ENCODE results near the gene SLFNL1.

Gene SLFNL1

DNA sequence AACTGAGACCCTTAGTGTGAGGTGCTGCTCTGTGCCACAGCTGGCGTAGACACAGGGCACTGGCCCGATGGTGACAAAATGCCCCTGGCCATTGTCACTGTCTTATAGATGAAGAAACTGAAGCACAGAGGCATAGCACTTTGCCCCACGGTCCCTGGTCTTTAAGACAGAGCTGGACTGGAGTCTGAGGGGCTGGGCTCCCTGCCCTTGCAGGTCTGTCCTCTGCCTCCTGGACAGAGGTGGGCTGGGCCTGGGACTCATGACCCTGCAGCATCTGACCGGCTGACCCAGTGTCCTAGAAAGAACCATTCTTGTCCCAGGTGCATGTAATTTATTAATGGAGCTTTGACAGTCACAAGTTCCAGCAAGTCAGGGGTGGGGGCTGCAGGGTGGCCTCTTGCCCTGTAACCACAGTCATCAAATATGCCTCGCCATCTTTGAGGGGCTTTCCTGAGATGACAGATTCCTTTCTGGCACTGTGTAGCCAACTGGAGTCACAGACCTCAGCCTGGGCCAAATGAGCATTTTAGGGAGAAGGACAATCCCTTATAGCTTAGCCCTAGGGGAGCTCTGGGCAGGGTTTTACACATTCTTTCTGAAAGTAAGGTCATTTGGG lies 6.1 kb downstream of the SLFNL1 start:
- DNase-seq (ENCODE audit: insufficient read length, low spot score), result no peak
- no peak for TF ChIP-seq POLR2A (IDR thresholded peaks at IDR 0.05; ENCODE audit: low read depth, low read length)
- no peak for FAIRE-seq

DNA sequence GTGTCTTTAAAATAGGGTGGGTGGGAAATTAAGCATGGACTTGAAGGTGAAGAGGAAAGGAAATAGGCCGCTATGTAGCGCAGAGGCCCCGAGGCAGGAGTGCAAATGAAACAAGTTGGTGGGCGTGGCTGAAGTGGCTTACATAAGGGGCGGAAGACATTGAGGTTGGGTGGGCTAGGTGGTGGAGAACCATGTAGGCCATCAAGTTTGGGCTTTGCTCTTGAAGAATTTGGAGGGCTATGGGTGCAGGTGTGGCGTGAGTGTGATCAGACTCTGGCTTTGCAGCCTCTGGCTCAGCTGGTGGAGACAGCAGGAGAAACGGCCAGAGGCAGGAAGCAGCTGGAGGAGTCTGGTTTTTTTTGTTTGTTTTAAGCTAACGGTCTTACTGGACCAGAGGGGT lies 6.7 kb downstream of the SLFNL1 start:
- DNase-seq (ENCODE audit: insufficient read length, low spot score), result no peak
- FAIRE-seq, result no peak
- TF ChIP-seq POLR2A (IDR thresholded peaks at IDR 0.05; ENCODE audit: low read depth, low read length), result no peak

DNA sequence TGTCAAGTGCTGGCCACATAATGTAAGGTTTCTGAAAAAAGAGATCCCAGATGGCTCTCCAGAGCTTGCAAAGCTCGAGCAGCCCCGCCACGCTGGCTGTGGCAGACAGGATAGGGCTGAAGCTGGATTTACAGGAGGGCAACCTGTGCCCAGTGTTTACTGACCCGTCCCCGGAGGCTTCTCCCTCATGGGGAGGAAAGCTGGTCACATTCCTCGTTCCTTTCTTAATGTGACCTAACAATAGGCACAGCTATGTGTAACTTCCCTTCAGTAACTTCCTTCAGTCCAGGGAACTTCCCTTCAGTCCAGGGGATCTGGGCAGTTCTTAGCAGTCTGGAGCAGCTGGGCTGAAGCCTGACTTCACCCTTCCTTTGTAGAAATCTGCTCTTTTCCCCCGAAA lies 7.7 kb downstream of the SLFNL1 start:
- FAIRE-seq, result no peak
- no peak for TF ChIP-seq POLR2A (IDR thresholded peaks at IDR 0.05; ENCODE audit: low read depth, low read length)
- no peak for DNase-seq (ENCODE audit: insufficient read length, low spot score)

DNA sequence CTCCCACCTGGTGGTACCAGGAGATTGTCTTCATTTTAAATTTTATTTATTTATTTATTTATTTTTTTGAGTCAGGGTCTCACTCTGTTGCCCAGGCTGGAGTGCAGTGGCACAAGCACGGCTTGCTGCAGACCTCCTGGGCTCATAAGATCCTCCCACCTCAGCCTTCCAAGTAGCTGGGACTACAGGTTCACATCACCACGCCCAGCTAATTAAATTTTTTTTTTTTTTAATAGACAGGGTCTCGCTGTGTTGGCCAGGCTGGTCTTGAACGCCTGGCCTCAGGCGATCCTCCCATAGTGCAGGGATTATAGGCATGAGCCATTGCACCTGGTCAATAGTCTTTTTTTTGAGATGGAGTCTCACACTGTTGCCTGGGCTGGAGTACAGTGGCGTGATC lies 8.5 kb downstream of the SLFNL1 start:
- FAIRE-seq, result no peak
- no peak for DNase-seq (ENCODE audit: insufficient read length, low spot score)
- TF ChIP-seq POLR2A (IDR thresholded peaks at IDR 0.05; ENCODE audit: low read depth, low read length), result no peak

DNA sequence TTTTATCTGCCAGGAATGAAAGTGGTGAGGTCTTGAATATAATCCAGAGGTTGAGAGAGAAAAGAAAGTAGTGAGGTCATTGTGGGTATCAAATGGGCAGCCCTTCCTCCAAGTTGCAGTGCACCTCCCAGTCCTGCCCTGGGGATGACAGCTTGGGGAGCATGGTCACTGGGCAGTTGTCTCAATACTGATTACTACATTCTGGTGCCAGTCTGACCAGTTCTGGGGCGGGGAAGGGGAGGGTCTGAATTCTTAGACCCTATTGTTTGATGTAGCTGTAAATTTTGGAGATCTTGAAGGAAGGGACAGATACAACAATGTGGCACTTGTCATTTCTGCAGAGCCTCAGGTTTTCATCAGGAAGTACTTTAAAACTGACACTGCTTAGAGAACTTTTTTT lies 11.2 kb downstream of the SLFNL1 start:
- TF ChIP-seq POLR2A (IDR thresholded peaks at IDR 0.05; ENCODE audit: low read depth, low read length), result no peak
- no peak for FAIRE-seq
- no peak for DNase-seq (ENCODE audit: insufficient read length, low spot score)

DNA sequence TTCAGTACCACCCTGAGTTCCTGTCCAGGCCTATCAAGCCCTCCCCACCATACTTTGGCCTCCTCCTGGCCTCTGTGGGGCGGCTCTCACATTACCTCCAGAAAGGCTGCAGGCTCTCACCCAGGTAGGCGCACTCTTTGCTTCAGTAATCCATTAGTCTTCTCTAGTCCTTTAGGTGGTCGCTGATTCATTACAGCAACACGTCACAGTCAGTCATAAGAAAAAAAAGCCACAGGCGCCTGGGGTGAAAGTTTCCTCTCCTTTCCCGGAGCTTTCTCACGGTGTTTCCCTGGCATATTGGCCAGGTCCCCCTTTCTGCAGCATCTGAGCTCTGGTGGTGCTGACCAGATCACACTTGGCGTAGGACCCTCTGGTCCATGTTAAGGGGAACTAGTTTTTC lies 12.1 kb downstream of the SLFNL1 start:
- FAIRE-seq, result no peak
- no peak for DNase-seq (ENCODE audit: insufficient read length, low spot score)
- no peak for TF ChIP-seq POLR2A (IDR thresholded peaks at IDR 0.05; ENCODE audit: low read depth, low read length)

DNA sequence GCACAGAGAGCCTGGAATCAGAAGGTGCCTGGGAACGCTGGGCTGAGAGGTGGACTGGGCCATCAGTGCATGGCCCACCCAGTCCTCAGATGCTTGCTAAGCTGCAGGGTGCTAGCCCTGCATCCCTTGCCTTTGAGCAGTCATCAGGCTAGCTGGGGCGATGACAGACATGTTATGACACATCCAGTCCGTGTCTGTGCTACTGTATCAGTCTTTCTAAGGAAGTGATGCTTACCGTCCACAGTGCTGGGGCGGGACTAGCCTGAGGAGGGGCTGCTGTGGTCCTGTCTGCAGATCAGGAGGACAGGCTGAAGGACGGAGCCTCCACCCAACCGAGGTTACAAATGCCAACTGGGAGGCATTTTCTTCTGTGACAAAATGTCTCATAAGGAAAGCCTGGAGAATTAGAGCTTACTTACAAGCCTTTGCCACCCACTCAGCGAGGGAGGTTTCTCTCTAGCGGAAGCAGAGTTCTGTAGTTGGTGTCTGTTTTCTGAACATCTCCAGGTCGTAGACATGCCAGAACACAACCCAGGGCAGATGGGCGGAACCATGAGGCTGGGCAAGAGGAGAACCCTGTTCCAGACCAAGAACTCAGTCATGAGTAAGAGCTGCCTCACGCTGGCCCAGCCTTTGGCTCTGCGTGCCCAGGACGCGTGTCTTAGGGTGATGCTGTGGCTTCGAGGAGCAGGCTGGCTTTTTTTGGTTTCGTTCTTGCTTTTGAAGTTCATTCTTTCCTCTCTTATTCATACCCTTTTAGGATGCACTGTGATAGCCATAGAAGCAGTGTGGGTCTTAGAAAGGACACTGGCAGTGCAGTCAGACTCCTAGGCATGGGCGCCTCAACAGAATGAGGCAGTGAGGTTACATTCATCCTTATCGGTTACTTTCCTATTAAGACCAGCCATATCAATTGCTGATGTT lies 14.3 kb downstream of the SLFNL1 start:
- no peak for DNase-seq (ENCODE audit: insufficient read length, low spot score)
- no peak for FAIRE-seq
- TF ChIP-seq POLR2A (IDR thresholded peaks at IDR 0.05; ENCODE audit: low read depth, low read length), result no peak

DNA sequence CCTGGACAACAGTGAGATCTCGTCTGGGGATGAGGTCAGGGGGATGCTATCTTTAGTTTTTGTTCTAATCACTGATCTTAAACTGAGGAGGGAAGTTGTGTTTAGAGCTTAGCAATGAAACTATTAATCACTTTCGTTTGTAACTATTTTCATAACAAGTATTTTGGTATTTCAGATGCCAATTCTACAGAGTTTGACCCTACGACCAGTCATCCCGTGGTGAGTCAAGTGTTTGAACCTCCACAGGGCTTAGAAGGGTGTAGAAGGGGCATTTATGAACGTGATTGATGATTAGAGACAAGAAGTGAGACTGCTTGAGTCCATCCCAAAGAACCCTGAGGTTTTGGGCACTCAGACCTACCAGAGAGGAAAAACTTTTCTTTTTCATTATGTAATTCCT lies 15.6 kb downstream of the SLFNL1 start:
- DNase-seq (ENCODE audit: insufficient read length, low spot score) (no peak), FAIRE-seq (no peak)
- no peak for TF ChIP-seq POLR2A (IDR thresholded peaks at IDR 0.05; ENCODE audit: low read depth, low read length)

DNA sequence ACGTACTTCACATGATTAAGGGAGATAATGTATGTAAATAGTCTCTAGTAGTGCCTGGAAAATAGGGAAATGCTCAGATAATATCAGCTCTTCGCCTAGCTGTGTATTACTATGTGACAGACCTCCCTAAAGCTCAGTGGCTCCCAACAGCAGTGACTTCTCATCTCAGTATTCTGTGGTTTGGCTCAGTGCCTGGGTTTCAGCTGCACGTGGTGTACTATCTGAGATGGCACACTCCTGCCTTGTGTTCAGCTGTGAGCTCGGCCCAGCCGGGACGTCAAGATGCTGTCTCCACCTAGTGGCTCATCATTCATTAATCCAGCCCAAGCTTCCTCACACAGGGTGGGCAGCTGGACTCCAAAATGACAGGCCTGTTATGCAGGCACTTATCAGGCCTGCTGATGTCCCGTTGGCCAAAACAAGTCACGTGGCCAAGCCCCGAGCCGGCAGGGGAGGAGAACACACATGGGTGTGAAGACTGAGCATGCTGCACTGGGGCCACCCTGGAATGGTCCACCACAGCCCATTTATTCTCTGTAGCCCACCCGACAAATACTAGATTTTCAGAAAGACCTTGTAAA lies 17.8 kb downstream of the SLFNL1 start:
- DNase-seq (ENCODE audit: insufficient read length, low spot score) (peak; percentile 95), FAIRE-seq (peak; percentile 96)
- TF ChIP-seq POLR2A (IDR thresholded peaks at IDR 0.05; ENCODE audit: low read depth, low read length), result no peak

DNA sequence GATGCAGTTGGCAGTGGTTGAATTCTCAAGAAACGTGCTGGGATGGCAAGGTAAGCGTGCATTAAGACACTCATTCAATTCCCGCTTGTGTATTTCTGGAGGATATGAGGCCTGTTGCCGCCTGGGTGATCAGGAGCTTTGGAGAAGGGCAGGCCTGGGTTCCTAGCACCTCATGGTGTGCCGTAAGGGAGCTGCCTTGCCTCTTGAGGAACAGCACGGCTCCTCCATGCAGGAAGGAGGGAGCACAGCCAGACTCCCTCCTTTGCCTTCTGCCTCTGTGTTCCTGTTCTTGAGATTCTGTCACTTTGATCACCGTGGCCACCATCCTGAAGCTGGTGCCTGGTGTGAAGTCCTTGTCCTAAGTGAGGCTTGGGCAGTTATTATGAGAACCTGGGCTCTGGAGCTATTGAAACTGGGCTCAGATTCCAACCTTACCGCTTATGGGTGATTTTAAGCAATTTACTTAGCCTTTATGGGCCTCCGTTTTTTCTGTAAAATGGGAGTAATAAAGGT lies 18.3 kb downstream of the SLFNL1 start:
- no peak for FAIRE-seq
- no peak for DNase-seq (ENCODE audit: insufficient read length, low spot score)
- no peak for TF ChIP-seq POLR2A (IDR thresholded peaks at IDR 0.05; ENCODE audit: low read depth, low read length)

DNA sequence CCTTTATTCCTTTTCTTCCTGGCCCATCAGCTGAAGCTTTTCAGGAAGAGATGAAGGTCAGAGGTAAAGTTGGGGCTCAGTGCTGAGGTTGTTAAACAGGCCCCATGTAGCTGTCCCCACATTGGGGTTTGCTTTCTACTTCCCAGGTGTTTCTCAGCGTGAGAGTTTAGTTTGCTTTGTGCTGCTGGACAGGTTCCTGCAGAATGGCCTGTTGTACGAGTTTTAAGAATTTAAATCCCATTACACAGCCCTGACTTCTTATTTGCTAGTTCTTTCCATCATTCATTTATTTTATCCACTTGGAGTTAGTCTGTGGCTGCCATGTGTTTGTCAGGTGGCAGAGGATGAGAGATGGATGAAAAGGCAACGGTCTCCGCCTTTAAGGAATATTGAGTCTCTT lies 22.9 kb downstream of the SLFNL1 start:
- DNase-seq (ENCODE audit: insufficient read length, low spot score) (no peak), FAIRE-seq (no peak)
- no peak for TF ChIP-seq POLR2A (IDR thresholded peaks at IDR 0.05; ENCODE audit: low read depth, low read length)

DNA sequence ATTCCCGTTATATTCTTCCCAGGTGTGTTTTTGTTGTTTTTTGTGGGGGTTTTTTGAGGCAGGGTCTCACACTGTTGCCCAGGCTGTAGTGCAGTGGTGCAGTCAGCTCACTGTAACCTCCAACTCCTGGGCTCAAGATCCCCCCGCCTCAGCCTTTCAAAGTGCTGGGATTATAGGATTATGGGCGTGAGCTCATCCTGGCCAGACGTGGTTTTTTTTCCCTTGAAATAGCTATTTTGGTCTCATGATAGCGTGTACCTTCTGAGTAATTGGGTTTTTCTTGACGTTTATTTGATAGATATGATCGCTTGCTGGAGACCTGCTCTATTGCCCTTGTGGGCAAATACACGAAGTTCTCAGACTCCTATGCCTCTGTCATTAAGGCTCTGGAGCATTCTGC lies 24.4 kb downstream of the SLFNL1 start:
- FAIRE-seq, result no peak

DNA sequence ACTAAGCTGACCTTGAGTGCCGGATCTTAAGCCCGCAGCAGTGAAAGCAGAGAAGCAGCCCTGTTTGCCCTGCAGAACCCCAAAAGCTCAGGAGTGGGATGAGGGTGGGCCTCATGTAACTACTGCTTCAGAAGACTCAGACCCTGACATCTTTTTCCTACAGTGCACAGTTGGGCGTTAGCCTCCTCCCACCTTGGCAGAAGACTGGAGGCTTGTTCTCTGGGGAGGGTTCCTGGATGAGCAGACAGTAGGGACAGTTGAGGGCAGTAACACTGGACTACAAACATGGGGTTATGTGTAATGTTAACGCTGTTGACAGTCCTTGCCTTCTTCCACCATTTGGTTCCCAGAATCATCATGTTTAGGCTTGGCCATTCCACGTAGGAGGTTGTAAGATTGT lies 32.5 kb downstream of the SLFNL1 start:
- no peak for TF ChIP-seq POLR2A (IDR thresholded peaks at IDR 0.05; ENCODE audit: low read depth, low read length)
- DNase-seq (ENCODE audit: insufficient read length, low spot score) (no peak), FAIRE-seq (no peak)

More for the DNA sequence above, 24.4 kb downstream of the SLFNL1 start:
- no peak for TF ChIP-seq POLR2A (IDR thresholded peaks at IDR 0.05; ENCODE audit: low read depth, low read length)
- no peak for DNase-seq (ENCODE audit: insufficient read length, low spot score)

DNA sequence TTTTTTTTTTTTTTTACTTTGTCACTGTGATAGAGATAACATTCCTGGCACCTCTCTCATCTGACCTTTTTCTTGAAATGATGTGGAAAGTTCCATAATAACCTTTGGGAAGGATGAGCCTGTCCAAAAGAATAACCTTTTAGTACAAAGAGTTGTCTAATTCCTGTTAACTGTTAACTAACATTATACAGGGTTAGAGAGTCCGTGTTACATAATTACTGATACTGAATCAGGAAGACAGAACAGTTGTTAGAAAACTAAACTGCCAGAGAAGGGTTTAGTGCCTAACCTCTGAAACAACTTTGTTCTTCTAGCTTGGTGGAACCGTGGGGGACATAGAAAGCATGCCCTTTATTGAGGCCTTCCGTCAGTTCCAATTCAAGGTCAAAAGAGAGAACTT lies 33.2 kb downstream of the SLFNL1 start:
- FAIRE-seq, result no peak
- no peak for DNase-seq (ENCODE audit: insufficient read length, low spot score)
- TF ChIP-seq POLR2A (IDR thresholded peaks at IDR 0.05; ENCODE audit: low read depth, low read length), result no peak

Data from H54 (cell line).